H1 (cell line): ENCODE results near the gene SPTB. TPM values are rescaled to one million over a fixed set of nuclear protein-coding genes. Genes with fewer than 3 reads are reported as not detected.

Experiments used
- CTCF ChIA-PET: fragments of 300-600 bp; sonication (Branson Sonifier 250); formaldehyde crosslinking; loops from one replicate; lab custom pipeline; 2021; ENCODE audit not compliant: partially characterized antibody; lab: Charles Lee
- POLR2A ChIA-PET: fragments of 300-600 bp; sonication (Branson Sonifier 250); formaldehyde crosslinking; loops from one replicate; lab custom pipeline; 2021; ENCODE audit warnings: inconsistent platforms; ENCODE audit not compliant: partially characterized antibody; lab: Charles Lee
- DNase-seq, 2 experiments: peaks; one replicate each; pipeline versions ENCODE4 v3.0.0 to v3.0.0-alpha.2; 2010 to 2022; ENCODE audit warnings: low spot score in 2 of 2, low read depth in 1 of 2, mixed read lengths in 1 of 2
- FAIRE-seq: peaks from 2 replicates; lab custom pipeline; 2011; peaks lifted over from hg19 to GRCh38; lab: Jason Lieb, UNC
- H2AFZ ChIP-seq: 2 replicates; pipeline ENCODE4 v1.8.1; 2012; ENCODE audit warnings: low read length, inconsistent platforms
- H2AK5ac ChIP-seq: 2 replicates; pipeline ENCODE4 v1.6.1; 2013; ENCODE audit warnings: low read depth, low read length
- H2BK120ac ChIP-seq: replicated peaks from 2 replicates; pipeline ENCODE3; 2013; ENCODE audit warnings: low read depth, low read length, inconsistent platforms
- H2BK12ac ChIP-seq: 2 replicates; pipeline ENCODE4 v1.6.1; 2013; ENCODE audit warnings: low read depth, low read length
- H2BK15ac ChIP-seq: 2 replicates; pipeline ENCODE4 v1.6.1; 2013; ENCODE audit warnings: low read length
- H2BK20ac ChIP-seq: 2 replicates; pipeline ENCODE4 v1.6.1; 2013; ENCODE audit warnings: low read length
- H2BK5ac ChIP-seq: 2 replicates; pipeline ENCODE4 v1.6.1; 2013; ENCODE audit warnings: low read depth, low read length
- H3K14ac ChIP-seq: 2 replicates; pipeline ENCODE4 v1.6.1; 2013; ENCODE audit warnings: inconsistent platforms; ENCODE audit not compliant: insufficient read length
- H3K18ac ChIP-seq: 2 replicates; pipeline ENCODE4 v1.6.1; 2013; ENCODE audit warnings: low read length; ENCODE audit errors: extremely low read depth
- H3K23ac ChIP-seq: 2 replicates; pipeline ENCODE4 v1.6.1; 2013; ENCODE audit warnings: inconsistent platforms; ENCODE audit not compliant: insufficient read length
- H3K23me2 ChIP-seq: 2 replicates; pipeline ENCODE4 v1.6.1; 2013; ENCODE audit warnings: low read depth, low read length
- H3K27ac ChIP-seq: 2 replicates; pipeline ENCODE4 v1.6.1; 2011; ENCODE audit warnings: low read depth, low read length, inconsistent platforms
- H3K27me3 ChIP-seq, 4 experiments: replicated peaks in 1 of 4; 1 replicate in 1 of 4; 2 replicates in 3 of 4; pipeline versions ENCODE4 v1.6.1 to v1.8.1; 2011 to 2013; ENCODE audit warnings: low read length in 3 of 4, mild to moderate bottlenecking in 3 of 4, inconsistent platforms in 2 of 4, mixed read lengths in 2 of 4, moderate library complexity in 1 of 4; ENCODE audit not compliant: control insufficient read depth in 3 of 4, insufficient read depth in 3 of 4; ENCODE audit errors: extremely low read depth in 1 of 4
- H3K36me3 ChIP-seq, 4 experiments: 2 replicates each; pipeline versions ENCODE4 v1.6.1 to v1.8.1; 2011 to 2013; ENCODE audit warnings: mild to moderate bottlenecking in 4 of 4, low read length in 3 of 4, moderate library complexity in 2 of 4, control low read depth in 1 of 4, inconsistent platforms in 1 of 4; ENCODE audit not compliant: insufficient read depth in 4 of 4, control insufficient read depth in 2 of 4
- H3K4ac ChIP-seq: replicated peaks from 2 replicates; pipeline ENCODE3; 2013; ENCODE audit warnings: low read length, low read depth, mixed read lengths, inconsistent platforms; ENCODE audit not compliant: insufficient read length
- H3K4me1 ChIP-seq, 4 experiments: replicated peaks in 1 of 4; 1 replicate in 1 of 4; 2 replicates in 3 of 4; pipeline versions ENCODE4 v1.6.1 to v1.8.1; 2011 to 2013; ENCODE audit warnings: low read length in 3 of 4, inconsistent platforms in 2 of 4, mixed read lengths in 1 of 4; ENCODE audit not compliant: insufficient read depth in 4 of 4, control insufficient read depth in 3 of 4
- H3K4me2 ChIP-seq, 2 experiments: 2 replicates each; pipeline versions ENCODE4 v1.6.1 to v1.8.1; 2011 to 2013; ENCODE audit warnings: low read depth in 2 of 2, low read length in 2 of 2, control low read depth in 1 of 2, inconsistent platforms in 1 of 2, mild to moderate bottlenecking in 1 of 2; ENCODE audit not compliant: insufficient read depth in 1 of 2
- H3K4me3 ChIP-seq, 4 experiments: fragments of 200-600, 300-600 bp in 1 of 4; sonication (generic), shearing (Covaris generic), sonication (Bioruptor Twin) in 1 of 4; 2 replicates each; pipeline versions ENCODE4 v1.5.1 to v1.8.1; 2011 to 2016; ENCODE audit warnings: low read length in 4 of 4, low read depth in 3 of 4, control low read depth in 2 of 4, inconsistent platforms in 2 of 4, mild to moderate bottlenecking in 2 of 4, mixed read lengths in 1 of 4, moderate library complexity in 1 of 4; ENCODE audit not compliant: insufficient read depth in 2 of 4; ENCODE audit errors: extremely low read depth in 1 of 4
- H3K56ac ChIP-seq: replicated peaks from 2 replicates; pipeline ENCODE3; 2013; ENCODE audit warnings: low read depth, mild to moderate bottlenecking, mixed read lengths, low read length, inconsistent platforms; ENCODE audit not compliant: insufficient read length
- H3K79me1 ChIP-seq: 2 replicates; pipeline ENCODE4 v1.6.1; 2013; ENCODE audit warnings: low read depth, low read length, control low read depth
- H3K79me2 ChIP-seq, 2 experiments: 2 replicates each; pipeline versions ENCODE4 v1.6.1 to v1.8.1; 2012 to 2013; ENCODE audit warnings: low read length in 2 of 2, mild to moderate bottlenecking in 2 of 2, inconsistent platforms in 1 of 2; ENCODE audit not compliant: insufficient read depth in 2 of 2, control insufficient read depth in 1 of 2
- H3K9ac ChIP-seq, 4 experiments: replicated peaks in 1 of 4; 1 replicate in 1 of 4; 2 replicates in 3 of 4; pipeline versions ENCODE4 v1.6.1 to v1.8.1; 2011 to 2013; ENCODE audit warnings: low read depth in 3 of 4, low read length in 3 of 4, control low read depth in 2 of 4, mild to moderate bottlenecking in 2 of 4, moderate library complexity in 2 of 4, inconsistent platforms in 1 of 4; ENCODE audit errors: extremely low read depth in 1 of 4
- H3K9me3 ChIP-seq, 2 experiments: 2 replicates each; pipeline versions ENCODE4 v1.6.1 to v1.8.1; 2012 to 2013; ENCODE audit warnings: mild to moderate bottlenecking in 2 of 2, moderate library complexity in 2 of 2, control low read depth in 1 of 2, inconsistent platforms in 1 of 2, low read depth in 1 of 2, low read length in 1 of 2, mixed read lengths in 1 of 2; ENCODE audit not compliant: insufficient read depth in 2 of 2
- H4K20me1 ChIP-seq, 2 experiments: replicated peaks in 1 of 2; 2 replicates each; pipeline versions ENCODE3 to v1.8.1; 2011 to 2013; ENCODE audit warnings: inconsistent platforms in 2 of 2, low read length in 2 of 2, mild to moderate bottlenecking in 1 of 2; ENCODE audit not compliant: insufficient read depth in 2 of 2, control insufficient read depth in 1 of 2
- H4K5ac ChIP-seq: 2 replicates; pipeline ENCODE4 v1.6.1; 2013; ENCODE audit warnings: low read length, low read depth, mixed read lengths, inconsistent platforms; ENCODE audit not compliant: insufficient read length
- H4K8ac ChIP-seq: 2 replicates; pipeline ENCODE4 v1.8.0; 2013; ENCODE audit warnings: mild to moderate bottlenecking, moderate library complexity, low read length, inconsistent platforms; ENCODE audit not compliant: insufficient read depth; ENCODE audit errors: extremely low read depth
- H4K91ac ChIP-seq: replicated peaks from 2 replicates; pipeline ENCODE3; 2013; ENCODE audit warnings: low read length, mixed read lengths, inconsistent platforms; ENCODE audit not compliant: insufficient read length
- JUND ChIP-seq: IDR thresholded peaks from 2 replicates; pipeline ENCODE4 v1.6.1; 2011; ENCODE audit warnings: mild to moderate bottlenecking, improper control_type of control experiment, low read length
- RXRA ChIP-seq: IDR thresholded peaks from 2 replicates; pipeline ENCODE4 v1.6.1; 2011; ENCODE audit warnings: low read depth, mild to moderate bottlenecking, low read length, moderate library complexity; ENCODE audit not compliant: insufficient read depth
- WGBS, 2 experiments: shearing (Covaris generic) in 1 of 2; methylation state at CpG; one replicate each; pipeline versions ENCODE4 v1.1.6 to v1.1.7; 2013 to 2015; ENCODE audit warnings: low lambda C conversion rate in 2 of 2, mixed read lengths in 2 of 2, inconsistent platforms in 1 of 2, low coverage in 1 of 2, missing lambda C conversion rate in 1 of 2; ENCODE audit not compliant: insufficient replicate concordance in 2 of 2, insufficient coverage in 1 of 2, insufficient read length in 1 of 2; ENCODE audit errors: extremely low coverage in 1 of 2, missing lambda C conversion rate in 1 of 2; 5-methylcytosine and 5-hydroxymethylcytosine counted together
- polyA plus RNA-seq, 7 experiments: library from polyadenylated mRNA; depleted of rRNA in 3 of 7; stranded (reverse) in 5 of 7; unstranded in 2 of 7; fragments of >200 nt in 5 of 7; fragments of 200-250 nt in 2 of 7; gene quantifications; 1 replicate in 5 of 7; 2 replicates in 1 of 7; 4 replicates in 1 of 7; pipeline versions ENCODE4 v1.2.1 to v1.2.3, GENCODE V29; 2011 to 2013; ENCODE audit warnings: missing spikeins in 2 of 7, mixed read lengths in 2 of 7
- total RNA-seq: library from RNA; stranded (reverse); fragmentation: NEBNext Ultra II Directional; extraction: Animal tissue kit (Norgen Biotek cat#: 25700); gene quantifications from 2 replicates; pipeline ENCODE4 v1.2.1, GENCODE V29; 2021
- TF ChIP-seq, protein P1 (sequence below), 3 experiments: IDR thresholded peaks; 1 replicate in 2 of 3; 2 replicates in 1 of 3; pipeline versions ENCODE4 v1.5.1 to v1.6.1; 2011; ENCODE audit warnings: low read length in 3 of 3, mild to moderate bottlenecking in 3 of 3, inconsistent platforms in 2 of 3, low read depth in 1 of 3, moderate library complexity in 1 of 3; ENCODE audit not compliant: insufficient read depth in 1 of 3; ENCODE audit errors: control extremely low read depth in 1 of 3

SPTB gene
- total and polyA plus RNA-seq, 2 of the 8 experiments (the other 6 are each of a cell fraction or from before 2014, with no cell fraction given): 0.30 to 2.4 TPM

DNA sequence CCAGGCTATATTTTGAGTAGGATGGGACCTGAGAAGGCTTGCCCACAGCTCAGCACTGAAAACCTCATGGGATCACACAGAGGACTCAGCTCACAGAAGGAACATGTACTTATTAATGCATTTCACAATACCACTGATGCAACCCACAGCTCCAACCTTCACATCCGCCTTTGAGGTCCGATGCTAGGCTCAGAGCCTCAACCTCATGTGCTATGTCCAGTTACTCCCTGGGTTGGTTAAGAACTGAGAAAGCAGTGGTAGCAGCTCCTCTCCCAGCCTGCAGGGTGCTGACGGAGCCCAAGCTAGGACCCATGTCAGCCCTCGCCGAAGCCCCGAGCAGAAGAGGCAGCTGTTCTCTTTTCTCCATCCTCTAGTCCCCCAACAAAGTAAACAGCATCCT lies 52.9 kb downstream of the SPTB start:
- Histone ChIP-seq H3K23ac (no peak overlapping the region), H2AK5ac (no peak overlapping the region), H3K18ac (no peak overlapping the region), H4K8ac (no peak overlapping the region; the same call in 1 of the 2 replicates), H3K27me3 (no peaks in the 10 kb centered on the region; a peak in 1 of 7 replicates), H2BK15ac (no peak overlapping the region), H4K5ac (no peak overlapping the region), H2BK20ac (no peak overlapping the region), H3K79me1 (no peaks in the 10 kb centered on the region), H3K9me3 (no peaks in the 10 kb centered on the region), H3K23me2 (no peaks in the 10 kb centered on the region), H3K79me2 (no peaks in the 10 kb centered on the region), H3K36me3 (no peaks in the 10 kb centered on the region), H3K4me3 (no peak overlapping the region), H4K91ac (no peak overlapping the region), H4K20me1 (no peaks in the 10 kb centered on the region), H3K4ac (no peak overlapping the region), H2BK12ac (no peak overlapping the region), H3K27ac (no peak overlapping the region), H3K56ac (no peak overlapping the region), H2BK5ac (no peak overlapping the region), H3K4me1 (peaks cover 0 to 12% (median 7%) of the 10 kb centered on the region in 4 experiments; a peak in 4 of 7 replicates), H3K4me2 (no peak overlapping the region), H2AFZ (no peak overlapping the region), H3K9ac (no peak overlapping the region), H3K14ac (no peak overlapping the region), H2BK120ac (no peak overlapping the region)
- FAIRE-seq (no peak), DNase-seq (no peak)
- no peak for TF ChIP-seq RXRA
- TF ChIP-seq, protein P1, sequence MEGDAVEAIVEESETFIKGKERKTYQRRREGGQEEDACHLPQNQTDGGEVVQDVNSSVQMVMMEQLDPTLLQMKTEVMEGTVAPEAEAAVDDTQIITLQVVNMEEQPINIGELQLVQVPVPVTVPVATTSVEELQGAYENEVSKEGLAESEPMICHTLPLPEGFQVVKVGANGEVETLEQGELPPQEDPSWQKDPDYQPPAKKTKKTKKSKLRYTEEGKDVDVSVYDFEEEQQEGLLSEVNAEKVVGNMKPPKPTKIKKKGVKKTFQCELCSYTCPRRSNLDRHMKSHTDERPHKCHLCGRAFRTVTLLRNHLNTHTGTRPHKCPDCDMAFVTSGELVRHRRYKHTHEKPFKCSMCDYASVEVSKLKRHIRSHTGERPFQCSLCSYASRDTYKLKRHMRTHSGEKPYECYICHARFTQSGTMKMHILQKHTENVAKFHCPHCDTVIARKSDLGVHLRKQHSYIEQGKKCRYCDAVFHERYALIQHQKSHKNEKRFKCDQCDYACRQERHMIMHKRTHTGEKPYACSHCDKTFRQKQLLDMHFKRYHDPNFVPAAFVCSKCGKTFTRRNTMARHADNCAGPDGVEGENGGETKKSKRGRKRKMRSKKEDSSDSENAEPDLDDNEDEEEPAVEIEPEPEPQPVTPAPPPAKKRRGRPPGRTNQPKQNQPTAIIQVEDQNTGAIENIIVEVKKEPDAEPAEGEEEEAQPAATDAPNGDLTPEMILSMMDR (IDR thresholded peaks at IDR 0.05; ENCODE audit: control extremely low read depth in 1 of 3, insufficient read depth in 1 of 3, low read depth in 1 of 3, low read length in 3 of 3): peak in 1 of 3 experiments; percentile 19; a peak in 1 of 4 replicates
- no peak for TF ChIP-seq JUND
- CTCF ChIA-PET: interaction anchor here (0.5 to 12.1 kb wide), 15 partner anchors 11 to 1187 kb away, joined by 3 to 243 read pairs (median 4); no protein-coding TSS in a partner anchor
- POLR2A ChIA-PET: no interaction called here
- 94% methylated on average over 6 of the region's 6 CpGs; no CpG with 5 or more reads in 1 of the 2 experiments for WGBS, 2 experiments
